Measurements from ENCODE around the gene FILIP1L. TPM values are rescaled to one million over a fixed set of nuclear protein-coding genes. Genes with fewer than 3 reads are reported as not detected.

FILIP1L gene
- total and polyA plus RNA-seq, 2 of the 4 experiments (the other 2 are of a cell fraction), result 11.5 to 19.9 TPM

DNA sequence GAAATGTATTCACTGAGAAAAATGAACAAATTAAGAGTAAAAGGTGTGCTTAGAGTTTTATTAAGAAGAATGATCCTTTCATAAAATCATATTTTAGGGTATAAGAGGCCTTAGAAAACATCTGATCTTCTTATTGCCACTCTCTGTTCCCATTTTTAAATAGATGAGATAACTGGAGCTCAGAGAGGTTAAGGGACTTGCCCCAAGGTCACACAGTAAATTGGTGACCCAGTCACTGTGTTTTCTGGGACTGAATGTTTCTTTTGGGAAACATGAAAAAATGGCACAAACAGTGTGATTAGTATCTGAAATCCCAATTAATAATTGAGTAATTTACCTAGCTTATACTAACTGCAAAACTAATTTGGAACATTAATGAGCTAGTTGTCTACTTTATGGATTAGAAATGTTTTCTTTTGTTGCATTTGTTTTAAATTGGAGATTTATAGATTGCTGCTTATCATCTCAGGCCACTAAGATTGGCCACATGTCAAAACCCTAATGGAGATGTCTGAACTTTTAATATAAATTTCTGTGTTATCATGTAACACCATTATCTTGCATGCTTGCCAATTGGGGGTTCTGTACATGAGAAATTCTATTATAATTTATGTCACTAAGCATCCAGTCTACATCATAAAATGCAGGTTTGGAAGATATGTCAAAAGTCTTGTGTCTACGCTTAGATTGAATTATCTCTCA lies 231.7 kb downstream of the FILIP1L start:
- Histone ChIP-seq H3K4me3 (ENCODE audit: insufficient read depth, low read depth, low read length) (no peak overlapping the region), H3K4me2 (ENCODE audit: low read depth, low read length) (no peak overlapping the region), H4K91ac (ENCODE audit: insufficient read depth, low read depth, low read length) (no peak overlapping the region), H2BK20ac (ENCODE audit: low read depth, low read length) (no peak overlapping the region), H3K18ac (ENCODE audit: low read depth, low read length) (no peak overlapping the region), H2BK120ac (ENCODE audit: low read depth, low read length) (no peak overlapping the region), H3K79me1 (ENCODE audit: low read depth in 1 of 2, low read length in 2 of 2) (peaks cover 4 to 8% of the 10 kb centered on the region in 2 experiments; a peak in 2 of 4 replicates), H2AFZ (replicated peaks; ENCODE audit: low read length, poor library complexity) (no peak overlapping the region), H4K20me1 (ENCODE audit: insufficient read depth, low read length) (no peaks in the 10 kb centered on the region), H2AK9ac (replicated peaks; ENCODE audit: low read depth, low read length, poor library complexity) (no peak overlapping the region), H3K36me3 (ENCODE audit: control insufficient read depth, insufficient read depth, low read length) (no peaks in the 10 kb centered on the region), H2BK5ac (ENCODE audit: low read depth, low read length, poor library complexity, severe bottlenecking) (no peak overlapping the region), H4K8ac (ENCODE audit: low read depth in 2 of 2, low read length in 2 of 2) (no peak overlapping the region), H3K23ac (ENCODE audit: low read depth, low read length) (no peak overlapping the region), H3K27me3 (ENCODE audit: control insufficient read depth, insufficient read depth, low read length) (no peaks in the 10 kb centered on the region), H3K56ac (ENCODE audit: extremely low read depth, insufficient read depth, low read length) (no peak overlapping the region), H3K4me1 (ENCODE audit: control insufficient read depth, insufficient read depth, low read length) (no peaks in the 10 kb centered on the region), H3K9me3 (ENCODE audit: control insufficient read depth, insufficient read depth, low read length) (no peaks in the 10 kb centered on the region), H2AK5ac (ENCODE audit: low read depth, low read length) (no peak overlapping the region), H3K9ac (ENCODE audit: low read depth, low read length) (no peak overlapping the region), H2BK15ac (ENCODE audit: low read depth, low read length) (no peak overlapping the region), H3K14ac (replicated peaks; ENCODE audit: low read depth, low read length) (no peak overlapping the region), H3K27ac (ENCODE audit: insufficient read depth, low read length) (no peak overlapping the region), H3K4ac (ENCODE audit: low read depth, low read length) (no peak overlapping the region), H3K9me1 (ENCODE audit: insufficient read depth, low read length) (no peaks in the 10 kb centered on the region), H4K5ac (ENCODE audit: low read depth, low read length) (no peak overlapping the region)
- no CpG with 5 or more reads among the region's 1 CpG for WGBS, 2 experiments (ENCODE audit: extremely low coverage in 2 of 2, insufficient read length in 1 of 2)
- TF ChIP-seq SMC3 (IDR thresholded peaks at IDR 0.05; ENCODE audit: low read depth, low read length), result no peak
- ChIA-PET CTCF (no interaction called here), POLR2A (ENCODE audit: unreplicated experiment) (no interaction called here)
- DNase-seq, result no peak
- intact Hi-C loops (cut with micrococcal nuclease), result no loop called here
- no TSS peak for BruUV-seq (replicated peaks)
- in situ Hi-C loops (cut with MboI; ENCODE audit: low sequenced_read_pairs), result no loop called here
- no peak for ATAC-seq (ENCODE audit: low read depth)
- dilution Hi-C loops (cut with HindIII; ENCODE audit: low sequenced_read_pairs, unreplicated experiment), result no loop called here

Data from IMR-90 (cell line).